ENCODE measurements around the gene CARM1.

DNA sequence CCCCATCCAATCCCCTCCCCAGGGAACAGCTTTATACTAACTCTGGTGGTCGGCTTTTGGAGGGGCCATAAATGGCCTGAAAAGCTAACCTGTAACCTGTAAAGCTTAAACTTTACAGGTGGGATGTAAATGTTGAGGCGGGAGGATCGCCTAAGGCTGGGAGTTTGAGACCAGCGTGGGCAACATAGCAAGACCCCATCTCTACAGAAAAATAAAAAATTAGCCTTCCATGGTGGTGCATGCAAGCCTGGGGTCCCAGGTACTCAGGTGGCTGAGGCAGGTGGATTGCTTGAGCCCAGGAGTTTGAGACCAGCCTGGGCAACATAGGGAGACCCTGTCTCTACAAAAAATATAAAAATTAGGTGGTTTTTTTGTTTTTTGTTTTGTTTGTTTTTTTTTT lies 18.5 kb downstream of the CARM1 start:
- no peak for TF ChIP-seq POLR2A (IDR thresholded peaks at IDR 0.05)
- TF ChIP-seq, protein P1, sequence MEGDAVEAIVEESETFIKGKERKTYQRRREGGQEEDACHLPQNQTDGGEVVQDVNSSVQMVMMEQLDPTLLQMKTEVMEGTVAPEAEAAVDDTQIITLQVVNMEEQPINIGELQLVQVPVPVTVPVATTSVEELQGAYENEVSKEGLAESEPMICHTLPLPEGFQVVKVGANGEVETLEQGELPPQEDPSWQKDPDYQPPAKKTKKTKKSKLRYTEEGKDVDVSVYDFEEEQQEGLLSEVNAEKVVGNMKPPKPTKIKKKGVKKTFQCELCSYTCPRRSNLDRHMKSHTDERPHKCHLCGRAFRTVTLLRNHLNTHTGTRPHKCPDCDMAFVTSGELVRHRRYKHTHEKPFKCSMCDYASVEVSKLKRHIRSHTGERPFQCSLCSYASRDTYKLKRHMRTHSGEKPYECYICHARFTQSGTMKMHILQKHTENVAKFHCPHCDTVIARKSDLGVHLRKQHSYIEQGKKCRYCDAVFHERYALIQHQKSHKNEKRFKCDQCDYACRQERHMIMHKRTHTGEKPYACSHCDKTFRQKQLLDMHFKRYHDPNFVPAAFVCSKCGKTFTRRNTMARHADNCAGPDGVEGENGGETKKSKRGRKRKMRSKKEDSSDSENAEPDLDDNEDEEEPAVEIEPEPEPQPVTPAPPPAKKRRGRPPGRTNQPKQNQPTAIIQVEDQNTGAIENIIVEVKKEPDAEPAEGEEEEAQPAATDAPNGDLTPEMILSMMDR (IDR thresholded peaks at IDR 0.05) = no peak

All from body of pancreas (tissue), 4 donors.